NCI-H2081 treated with DMSO at 0.1 percent for 48 hours (cell line): ENCODE data around the gene CDC5L.

Source experiments
- DNase-seq: peaks from one replicate; lab custom pipeline; 2025; lab: John Stamatoyannopoulos, UW

CDC5L gene

DNA sequence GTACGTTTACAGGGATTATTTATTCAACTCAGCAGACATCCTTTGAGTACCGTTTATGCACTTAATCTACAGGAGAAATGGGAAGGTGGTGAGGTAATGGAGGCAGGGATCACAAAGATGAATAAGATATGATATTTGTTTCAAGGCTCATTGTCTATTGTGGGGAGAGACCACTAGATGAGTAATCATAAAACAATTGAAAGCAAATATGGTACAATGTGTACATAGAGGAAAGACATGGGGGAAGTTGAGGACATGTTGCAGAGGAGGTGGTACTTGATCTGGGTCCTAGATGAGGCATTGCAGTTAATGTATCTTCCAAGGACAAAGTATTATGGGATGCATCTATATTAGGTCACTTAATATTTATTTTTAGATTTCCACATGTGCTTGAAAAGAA, 13.7 kb upstream of the CDC5L start:
- no peak for DNase-seq

DNA sequence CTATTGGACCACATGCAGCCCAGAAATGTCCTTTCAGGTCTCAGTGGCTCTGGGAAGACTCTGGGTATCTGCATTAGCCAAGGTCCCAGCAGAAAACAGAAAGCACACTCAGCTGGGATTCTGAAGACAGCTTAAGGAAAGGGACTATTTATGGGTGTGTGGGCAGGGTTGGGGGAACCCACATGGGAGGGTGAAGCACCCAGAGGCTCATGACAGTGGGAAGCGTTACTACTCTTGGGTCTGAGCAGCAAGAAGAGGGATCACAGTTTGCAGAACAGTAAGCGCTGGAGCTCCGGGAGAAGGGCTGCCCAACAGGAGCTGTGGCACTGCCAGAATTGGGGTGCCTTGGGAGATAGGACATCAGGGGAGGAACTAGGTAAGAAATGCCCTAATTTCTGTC, 12.4 kb upstream of the CDC5L start:
- DNase-seq: no peak

DNA sequence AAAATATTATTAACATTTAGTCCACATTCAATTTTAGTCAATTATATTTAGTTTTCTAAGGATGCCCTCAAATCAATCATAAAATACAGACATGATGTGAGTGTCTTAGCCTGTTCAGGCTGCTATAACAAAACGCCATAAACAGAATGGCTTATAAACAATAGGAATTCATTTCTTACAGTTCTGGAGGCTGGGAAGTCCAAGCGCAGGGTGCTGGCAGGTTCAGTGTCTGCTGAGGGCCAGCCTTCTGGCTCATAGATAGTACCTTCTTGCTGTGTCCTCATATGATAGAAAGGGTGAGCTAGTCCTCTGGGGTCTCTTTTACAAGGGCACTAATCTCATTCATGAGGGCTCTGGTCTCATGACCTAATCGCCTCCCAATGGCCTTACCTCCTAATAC, 10.0 kb upstream of the CDC5L start:
- no peak for DNase-seq

DNA sequence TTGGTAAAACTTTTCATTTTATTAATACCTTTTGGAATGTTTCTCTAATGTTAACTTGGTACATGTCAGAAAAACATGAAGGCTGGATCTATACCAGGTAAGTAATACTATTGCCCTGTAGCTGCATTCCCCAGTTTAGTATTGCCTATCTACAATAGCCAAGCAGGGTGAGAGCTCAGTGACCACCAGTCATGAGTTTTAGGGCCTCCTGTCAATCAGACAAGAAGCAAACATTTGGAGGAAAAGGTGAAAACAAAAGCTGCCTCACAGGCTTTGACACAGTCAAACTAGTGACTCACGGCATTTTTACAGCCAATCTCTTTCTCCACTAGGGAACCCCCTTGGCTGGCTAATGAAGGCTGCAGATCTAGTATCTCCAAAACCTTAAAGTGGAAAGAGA, 9.5 kb upstream of the CDC5L start:
- DNase-seq: no peak

DNA sequence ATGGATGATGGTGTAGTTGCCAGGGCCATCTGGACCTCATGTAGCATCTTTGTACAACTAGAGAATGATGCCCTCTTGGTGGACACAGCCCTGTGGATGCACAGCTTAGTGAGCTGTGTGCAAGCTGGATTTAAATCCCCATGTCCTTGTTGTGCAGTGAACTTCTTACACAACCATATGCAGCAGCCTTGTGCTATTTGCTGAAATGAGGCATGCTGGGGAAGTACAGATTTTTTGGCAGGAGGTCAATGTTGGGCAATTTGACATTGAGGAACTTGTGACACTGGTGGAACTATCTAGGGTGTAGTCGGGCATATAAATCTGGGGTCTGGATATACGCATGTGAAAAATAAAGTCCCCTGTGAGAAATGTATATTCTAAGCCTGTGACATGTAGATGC, 5.8 kb upstream of the CDC5L start:
- DNase-seq: no peak

DNA sequence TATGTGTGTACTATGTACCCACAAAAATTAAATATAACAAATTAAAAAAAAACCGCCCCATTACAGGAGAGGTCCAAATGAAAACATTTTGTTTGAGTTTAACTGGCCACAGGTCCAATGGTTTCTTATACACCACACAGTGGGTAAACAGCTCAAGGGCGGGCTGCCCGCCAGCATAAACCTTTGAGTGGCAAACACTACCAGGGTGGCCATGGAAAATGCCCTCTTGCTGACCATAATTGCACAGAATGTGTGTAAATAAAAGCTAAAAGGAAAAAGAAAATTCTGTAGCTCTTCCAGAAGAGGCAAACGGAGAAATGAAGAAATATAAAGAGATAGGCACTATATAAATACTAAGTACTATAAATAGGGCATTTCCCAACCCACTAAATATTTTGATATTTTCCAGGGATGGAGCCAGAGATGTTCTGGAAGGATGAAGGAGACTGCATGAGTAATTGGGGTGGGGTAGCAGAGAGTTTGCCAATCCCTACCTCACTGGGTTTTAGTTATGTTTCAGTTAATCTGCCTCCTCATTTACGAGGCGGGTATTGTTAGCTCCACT, 1.1 kb upstream of the CDC5L start:
- no peak for DNase-seq

DNA sequence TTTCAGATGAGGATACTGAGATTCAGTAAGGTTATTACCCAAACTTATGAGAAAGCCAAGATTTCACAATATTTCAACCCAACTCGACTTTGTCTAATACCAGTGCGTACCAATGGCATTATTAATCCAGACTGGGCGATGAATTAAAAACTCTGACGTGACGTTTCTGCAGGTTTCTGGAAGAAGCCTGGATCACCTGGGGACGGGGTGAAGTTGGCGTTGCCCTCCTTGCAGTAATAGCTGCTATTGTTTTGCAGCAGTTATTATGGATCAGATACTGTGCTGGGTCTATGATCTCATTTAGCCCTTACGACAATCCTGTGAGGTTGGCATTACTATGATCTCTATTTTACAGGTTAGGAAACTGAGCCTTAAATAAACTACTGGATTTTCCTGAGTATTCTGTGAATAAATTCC, 569 bp upstream of the CDC5L start:
- no peak for DNase-seq

DNA sequence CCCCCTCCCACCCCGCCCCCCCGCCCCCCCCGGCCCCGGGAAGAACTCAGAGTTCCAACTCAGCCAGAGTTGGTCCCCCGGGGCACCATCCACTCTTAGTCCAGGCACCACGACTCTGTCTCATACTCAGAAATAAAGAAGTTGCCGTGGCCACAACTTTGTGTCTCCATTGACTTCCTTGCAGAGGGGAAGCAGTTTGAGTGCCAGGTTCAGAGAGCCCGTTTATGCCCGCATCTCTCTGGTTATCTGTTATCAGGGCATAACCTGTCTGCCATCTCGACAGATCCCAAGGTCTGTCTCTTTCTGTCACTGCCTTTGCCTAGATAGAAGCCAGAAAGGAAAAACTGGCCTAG, 605 bp downstream of the CDC5L start:
- DNase-seq: no peak

DNA sequence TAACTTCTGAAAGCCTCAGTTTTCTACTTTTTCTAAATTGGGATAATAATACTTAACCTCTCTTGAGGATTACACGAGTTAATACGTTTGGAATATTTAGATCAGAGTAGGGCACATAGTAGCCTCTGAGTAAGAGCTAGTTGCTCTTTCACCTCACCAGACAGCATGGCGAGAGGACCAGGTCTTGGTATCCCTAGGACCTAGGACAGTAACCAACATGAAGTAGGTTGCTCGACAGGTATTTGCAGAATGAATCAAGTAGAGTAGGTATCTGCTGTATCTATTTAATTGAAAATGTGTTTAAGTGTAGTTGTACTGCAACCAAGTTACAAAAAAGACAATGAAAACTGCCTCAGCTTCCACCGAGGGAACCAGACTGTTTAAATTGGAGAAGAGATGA, 1.4 kb downstream of the CDC5L start:
- DNase-seq: no peak

DNA sequence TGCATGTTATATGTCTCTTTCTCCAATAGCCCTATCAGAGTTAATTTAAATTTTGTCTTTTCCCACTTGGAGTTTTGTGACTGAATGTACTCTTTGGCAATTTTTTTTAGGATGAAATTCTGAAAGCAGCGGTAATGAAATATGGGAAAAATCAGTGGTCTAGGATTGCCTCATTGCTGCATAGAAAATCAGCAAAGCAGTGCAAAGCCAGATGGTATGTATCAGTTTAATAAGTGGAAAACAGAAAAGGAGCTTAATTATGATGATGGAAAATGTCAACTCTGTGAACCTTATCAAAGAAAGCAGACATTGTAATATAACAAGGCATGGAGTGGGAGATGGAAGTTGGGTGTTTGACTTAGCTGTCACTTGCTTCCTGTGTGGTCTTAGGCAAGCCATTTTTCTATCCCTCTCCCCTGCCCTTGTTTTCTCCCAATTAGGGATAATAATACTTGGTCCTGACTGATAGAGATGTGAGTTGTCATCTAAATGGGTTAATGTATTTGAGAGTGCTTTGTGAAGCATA, 2.7 kb downstream of the CDC5L start:
- DNase-seq: no peak

DNA sequence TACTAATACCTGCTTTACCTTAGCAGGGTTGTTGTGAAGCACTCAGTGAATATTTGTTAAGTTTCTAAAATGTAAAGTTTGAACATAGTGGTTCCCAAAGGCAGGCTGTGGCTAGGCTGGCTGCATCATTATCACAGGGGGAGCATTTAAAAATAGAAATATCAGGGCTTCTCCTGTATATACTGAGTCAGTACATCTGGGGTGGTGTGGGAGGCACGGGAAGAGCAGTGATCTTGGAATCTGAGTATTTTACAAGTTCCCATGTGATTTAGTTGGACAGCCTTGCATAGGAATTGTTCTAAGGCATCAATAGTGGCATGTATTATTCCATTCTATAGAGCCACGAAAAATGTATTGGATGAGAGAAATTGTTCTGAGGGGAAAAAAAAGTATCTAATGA, 8.0 kb downstream of the CDC5L start:
- no peak for DNase-seq

DNA sequence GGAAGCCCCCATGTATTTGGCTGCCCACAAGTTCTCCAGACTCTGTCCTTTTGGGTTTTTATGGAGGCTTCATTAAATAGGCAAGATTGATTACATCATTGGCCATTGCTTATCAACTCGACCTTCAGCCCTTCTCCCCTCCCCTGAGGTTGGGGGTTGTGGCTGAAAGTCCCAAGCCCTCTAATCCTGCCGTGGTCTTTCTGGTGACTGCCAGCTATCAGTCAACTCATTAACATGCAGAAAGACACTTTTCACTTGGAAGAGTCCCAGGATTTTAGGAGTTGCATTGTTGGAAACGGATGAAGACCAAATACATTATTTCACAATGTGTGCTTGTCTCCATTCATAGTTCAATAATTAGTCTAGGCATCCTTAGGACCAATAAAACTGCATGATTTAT, 9.5 kb downstream of the CDC5L start:
- DNase-seq: no peak

DNA sequence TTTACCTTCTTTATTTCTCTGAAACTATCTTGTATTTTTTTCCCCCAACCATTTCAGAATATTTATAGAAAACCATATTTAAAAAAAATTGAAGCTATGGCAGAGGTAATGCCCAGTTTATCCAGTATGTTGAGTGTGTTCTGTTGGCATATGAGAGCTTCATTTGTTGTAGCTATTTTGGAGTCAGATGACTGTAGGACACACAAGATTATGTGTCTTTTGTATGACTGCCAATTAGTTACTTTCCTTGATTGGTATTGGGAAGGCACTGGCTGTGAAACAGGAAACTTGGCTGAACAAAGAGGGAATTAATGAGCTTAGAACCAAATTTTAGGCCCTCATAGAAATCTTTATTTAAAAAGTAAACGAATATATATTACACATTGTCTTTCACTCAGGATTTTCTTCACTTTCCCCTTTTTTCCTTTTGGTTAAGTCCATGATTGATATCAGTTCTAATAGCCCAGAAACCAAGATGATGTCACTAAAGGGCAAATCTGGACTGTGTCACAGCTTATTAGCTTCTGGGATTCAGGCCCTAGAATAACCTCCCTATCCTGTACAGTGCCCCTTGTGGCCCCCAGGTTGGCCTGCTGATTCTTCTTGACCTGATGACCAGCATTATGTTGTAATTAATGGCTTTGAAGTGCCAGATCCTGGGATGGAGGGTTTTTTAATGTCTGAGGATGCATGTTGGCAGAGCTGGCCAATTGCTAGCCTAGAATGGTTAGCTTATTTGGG, 10.1 kb downstream of the CDC5L start:
- no peak for DNase-seq

DNA sequence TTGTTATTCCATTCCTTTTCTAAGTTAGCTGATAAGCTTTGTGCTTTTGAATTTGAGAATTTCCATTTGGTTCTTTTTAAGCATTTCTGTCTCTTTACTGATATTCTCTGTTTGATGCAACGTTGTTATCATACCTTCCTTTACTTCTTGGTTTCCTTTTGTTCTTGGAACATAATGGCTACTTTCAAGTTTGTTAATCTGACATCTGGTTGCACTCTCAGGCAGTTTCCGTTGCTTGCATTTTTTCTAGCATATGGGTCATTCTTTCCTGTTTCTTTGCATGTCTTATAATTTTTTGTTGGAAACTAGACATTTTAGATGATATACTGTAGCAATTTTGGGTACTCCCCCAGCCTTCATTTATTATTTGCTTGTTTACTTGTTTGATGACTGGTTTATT, 12.5 kb downstream of the CDC5L start:
- no peak for DNase-seq

DNA sequence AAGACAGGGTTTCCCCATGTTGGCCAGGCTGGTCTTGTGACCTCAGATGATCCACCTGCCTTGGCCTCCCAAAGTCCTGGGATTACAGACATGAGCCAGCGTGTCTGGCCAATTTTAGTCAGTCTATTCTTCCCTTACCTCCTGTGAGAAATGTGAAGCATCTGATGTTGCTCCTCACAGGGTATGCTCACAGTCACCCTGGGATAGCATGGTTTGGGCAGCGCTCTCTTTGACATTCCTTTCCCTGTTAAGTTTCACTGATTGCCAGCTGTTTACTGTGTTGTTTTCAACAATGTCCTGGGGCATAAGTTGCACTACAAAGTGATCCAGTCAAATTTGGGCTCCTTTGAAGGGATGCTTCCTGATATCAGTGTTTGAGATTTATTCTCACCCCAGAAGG, 13.1 kb downstream of the CDC5L start:
- DNase-seq: no peak

DNA sequence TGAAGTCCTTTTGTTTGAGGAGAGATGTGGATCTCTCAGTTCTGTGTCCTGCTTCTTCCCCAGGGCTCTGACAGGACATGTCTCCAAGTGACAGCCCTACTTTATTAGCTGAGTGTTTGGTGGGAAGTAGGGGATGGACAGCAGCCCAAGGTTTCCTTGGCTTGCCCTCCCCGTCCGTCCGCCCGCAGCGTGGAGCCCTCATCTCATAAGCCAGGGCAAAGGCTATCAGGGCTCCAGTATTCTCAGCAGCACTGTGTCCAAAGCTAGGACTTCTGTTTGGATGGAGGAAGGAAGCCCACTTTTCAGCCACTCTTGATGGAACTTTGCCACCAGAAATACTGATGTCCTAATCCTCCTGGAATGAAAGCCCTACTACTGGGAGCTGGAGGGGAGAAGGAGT, 13.6 kb downstream of the CDC5L start:
- no peak for DNase-seq

DNA sequence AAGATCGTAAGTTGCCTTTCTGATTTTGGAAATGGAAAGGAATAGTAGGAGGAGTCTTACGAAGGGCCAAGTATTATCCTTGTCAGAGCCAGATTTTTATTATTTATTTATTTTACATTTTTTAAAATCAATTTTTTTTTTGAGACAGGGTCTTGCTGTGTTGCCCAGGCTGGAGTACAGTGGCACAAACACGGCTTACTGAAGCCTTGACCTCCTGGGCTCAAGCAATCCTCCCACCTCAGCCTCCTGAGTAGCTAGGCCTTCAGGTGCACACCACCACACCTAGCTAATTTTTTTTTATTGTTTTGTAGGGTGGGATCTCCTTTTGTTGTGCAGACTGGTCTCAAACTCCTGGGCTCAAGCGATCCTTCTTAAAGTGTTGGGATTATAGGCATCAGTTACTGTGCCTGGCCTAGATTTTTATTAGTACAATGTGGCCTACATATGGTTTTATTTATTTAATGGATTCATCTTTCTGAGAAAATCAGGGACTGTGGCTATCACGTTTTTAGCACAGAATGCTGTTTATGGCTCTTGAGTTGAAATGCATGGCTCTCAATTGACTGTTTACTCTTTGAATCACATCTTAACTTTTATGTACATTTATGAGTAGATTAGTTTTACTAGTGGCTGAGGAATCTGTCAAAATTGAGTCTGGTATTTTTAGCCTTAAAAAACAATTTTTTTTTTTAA, 16.7 kb downstream of the CDC5L start:
- DNase-seq: no peak

DNA sequence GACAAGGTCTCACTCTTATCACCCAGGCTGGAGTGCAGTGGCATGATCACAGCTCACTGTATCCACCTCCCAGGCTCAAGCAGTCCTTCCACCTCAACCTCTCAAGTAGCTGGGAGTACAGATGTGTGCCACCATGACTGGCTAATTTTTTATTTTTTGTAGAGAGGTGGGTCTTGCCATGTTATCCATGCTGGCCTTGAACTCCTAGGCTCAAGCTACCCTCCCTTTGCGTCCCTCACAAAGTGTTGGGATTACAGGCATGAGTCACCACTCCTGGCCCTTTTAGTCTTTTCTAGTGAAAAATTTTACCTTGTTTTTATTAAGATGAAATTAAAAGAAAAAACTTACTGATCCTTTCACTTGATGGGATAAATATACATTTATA, 17.2 kb downstream of the CDC5L start:
- no peak for DNase-seq

DNA sequence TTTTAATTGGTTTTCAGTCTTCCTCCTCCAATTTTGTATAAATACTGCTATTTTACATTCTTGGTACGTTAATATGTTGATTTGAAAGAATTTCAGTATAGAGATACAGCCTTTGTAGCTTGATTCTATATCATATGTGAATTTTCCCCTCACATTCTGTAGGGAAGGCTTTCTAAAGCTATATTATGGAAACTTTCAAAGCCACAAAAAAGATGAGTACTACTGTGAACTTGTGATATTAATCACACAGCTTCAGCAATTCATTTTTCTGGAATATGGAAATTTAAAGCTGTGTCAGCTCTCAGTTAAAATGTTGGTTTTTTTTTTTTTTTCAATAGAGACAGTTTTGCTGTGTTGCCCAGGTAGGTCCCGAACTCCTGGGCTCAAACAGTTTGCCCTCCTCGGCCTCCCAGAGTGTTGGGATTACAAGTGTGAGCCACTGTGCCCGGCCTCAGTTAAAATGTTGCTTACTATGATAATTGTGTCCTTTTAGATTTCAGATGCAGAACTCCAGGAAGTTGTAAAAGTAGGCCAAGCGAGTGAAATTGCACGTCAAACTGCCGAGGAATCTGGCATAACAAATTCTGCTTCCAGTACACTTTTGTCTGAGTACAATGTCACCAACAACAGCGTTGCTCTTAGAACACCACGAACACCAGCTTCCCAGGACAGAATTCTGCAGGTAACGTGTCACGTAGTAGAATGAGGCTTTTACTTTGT, 20.6 kb downstream of the CDC5L start:
- no peak for DNase-seq

DNA sequence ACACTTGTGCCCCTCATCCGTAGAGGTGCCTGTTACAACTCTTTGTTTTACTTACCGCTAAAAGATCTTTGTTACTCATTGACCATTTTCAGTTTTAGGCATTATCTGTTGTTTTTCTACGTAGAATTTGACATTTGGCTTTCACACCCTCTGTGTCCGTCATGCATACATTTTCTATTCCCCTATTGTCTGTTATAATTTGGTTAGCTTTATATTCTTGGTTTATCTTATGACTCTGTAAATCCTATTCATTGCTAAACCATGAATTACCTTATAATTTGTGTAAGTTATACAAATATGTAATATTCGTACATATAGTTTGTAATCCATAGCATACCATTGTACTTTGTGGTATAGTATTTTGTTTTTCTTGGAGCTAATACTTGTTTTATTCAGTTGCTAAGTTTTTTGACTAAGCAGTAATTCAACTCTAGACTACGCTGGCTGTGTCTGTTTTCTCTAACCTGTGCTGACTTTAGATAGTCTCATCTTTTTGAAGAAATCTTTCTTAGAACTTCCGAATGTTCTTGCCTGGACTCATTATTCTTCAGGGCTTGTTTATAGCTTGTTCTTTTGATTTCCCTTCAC, 21.8 kb downstream of the CDC5L start:
- DNase-seq: no peak

DNA sequence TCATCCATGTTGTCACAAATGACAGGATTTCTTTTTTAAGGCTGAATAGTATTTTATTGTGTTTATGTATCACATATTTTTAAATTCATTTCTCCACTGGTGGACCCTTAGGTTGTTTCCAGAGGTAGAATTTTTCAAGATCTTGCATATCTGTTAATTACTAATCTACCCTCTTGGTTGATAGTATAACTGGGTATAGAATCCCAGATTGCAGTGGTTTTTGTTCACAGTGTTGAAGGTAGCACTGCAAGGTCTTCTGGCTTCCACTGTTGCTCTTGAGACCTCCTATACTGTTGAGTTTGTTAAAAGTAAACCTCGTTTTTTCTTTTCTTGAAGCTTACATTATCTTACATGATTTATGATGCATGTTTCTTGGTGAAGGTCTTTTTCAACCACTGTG, 22.9 kb downstream of the CDC5L start:
- no peak for DNase-seq

DNA sequence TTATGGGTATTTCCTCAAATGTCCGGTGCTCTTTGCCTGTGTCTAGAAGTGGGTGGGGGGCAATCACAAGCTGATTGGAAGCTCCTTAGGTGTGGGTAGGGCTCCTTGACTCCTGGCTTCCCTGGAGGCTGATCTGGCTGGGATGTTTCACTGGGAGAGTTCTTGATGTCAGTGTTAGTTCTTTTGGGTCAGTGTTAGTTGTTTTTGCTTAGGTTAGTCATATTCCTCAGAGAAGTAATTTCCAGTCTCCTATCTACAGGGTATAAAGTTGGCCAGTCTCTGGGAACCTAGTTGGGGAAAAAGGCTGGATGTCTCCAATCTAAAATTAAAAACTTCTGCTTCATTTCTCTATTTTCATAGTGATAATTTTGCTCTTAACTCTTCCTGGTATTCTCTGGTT, 23.6 kb downstream of the CDC5L start:
- DNase-seq: no peak

DNA sequence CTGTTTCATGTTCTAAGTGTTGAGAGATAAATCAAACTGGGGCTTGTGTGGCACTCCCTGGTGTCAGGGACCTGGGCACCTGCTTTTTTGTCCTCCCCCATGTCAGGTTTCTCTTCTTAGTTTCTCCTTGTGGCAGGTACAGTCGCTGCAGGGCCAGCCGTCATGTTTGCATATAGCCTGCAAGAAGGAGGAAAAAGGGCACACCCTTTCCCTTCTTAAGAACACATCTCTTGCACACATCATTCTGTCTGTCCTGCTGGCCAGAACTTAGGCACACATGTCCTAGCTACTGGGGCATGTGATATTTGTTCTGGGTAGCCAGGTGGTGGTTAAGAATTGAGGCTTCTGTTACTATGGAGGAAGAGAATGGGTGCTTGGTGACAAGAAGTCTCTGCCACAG, 27.9 kb downstream of the CDC5L start:
- DNase-seq: no peak
